Right ventricle myocardium superior (tissue), 1 donor: ENCODE data around the gene IFI27L1. TPM values are rescaled to one million over a fixed set of nuclear protein-coding genes. Genes with fewer than 3 reads are reported as not detected.
"Not testable (repeated sequence)": the region's sequence is repeated elsewhere in the genome, so short reads cannot be mapped to it uniquely, and the experiment has no call there.

ENCODE experiments used
- ATAC-seq: fragments of 200-7000 bp; cut with Tn5 transposase; one replicate; pipeline ENCODE4 v1.9.1; 2020; ENCODE audit warnings: mild to moderate bottlenecking; ENCODE audit not compliant: poor library complexity
- DNase-seq: peaks from one replicate; pipeline ENCODE4 v3.0.0-alpha.2; 2020
- intact Hi-C: fragments of 100-400 bp; cut with DNase I; formaldehyde crosslinking; loops from one replicate; pipeline ENCODE4 v1.11.2; 2022
- total RNA-seq: library from RNA; stranded (reverse); fragmentation: NEBNext Ultra II Directional; extraction: Animal tissue kit (Norgen Biotek cat#: 25700); gene quantifications from one replicate; pipeline ENCODE4 v1.2.1, GENCODE V29; 2021
- donor health status: DM: no; HTN: yes; CAD: no; lungs with severe emphysema.

Gene IFI27L1
- total RNA-seq, 1 donor from 2014 or later = 11.6 TPM

DNA sequence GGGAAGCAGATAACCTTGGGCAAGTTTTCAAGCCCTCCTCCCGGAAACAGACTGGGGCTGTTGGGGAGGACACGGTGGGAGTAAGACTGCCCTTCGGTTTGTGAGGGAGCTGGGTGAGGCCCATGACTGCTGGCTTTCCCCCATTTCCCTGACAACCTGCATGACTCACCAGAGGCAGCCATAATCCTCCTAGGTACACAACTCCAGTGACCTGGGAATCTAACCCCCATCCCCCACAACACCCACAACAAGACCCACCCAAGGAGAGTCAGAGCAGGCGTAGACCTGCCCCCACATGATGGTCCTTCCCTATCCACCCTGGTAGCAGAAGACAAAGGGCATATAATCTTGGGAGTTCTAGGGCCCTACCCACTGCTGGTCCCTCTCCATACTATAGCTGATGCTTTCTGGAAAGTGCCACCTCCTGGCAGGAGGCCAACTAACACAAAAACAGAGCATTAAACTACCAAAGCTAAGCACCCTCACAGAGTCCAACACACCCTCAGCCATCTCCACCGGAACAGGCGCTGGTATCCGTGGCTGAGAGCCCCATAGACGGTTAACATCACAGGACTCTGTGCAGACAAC lies 14.9 kb upstream of the IFI27L1 start:
- DNase-seq (no peak), ATAC-seq (peak; percentile 38)
- intact Hi-C loops = no loop called here

DNA sequence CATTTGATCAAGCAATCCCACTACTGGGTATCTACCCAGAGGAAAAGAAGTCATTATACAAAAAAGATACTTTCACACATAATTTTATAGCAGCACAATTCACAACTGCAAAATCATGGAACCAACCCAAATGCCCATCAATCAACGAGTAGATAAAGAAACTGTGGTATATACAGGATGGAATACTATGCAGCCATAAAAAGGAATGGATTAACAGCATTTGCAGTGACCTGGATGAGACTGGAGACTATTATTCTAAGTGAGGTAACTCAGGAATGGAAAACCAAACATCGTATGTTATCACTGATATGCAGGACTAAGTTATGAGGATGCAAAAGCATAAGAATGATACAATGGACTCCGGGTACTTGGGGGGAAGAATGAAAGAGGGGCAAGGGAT lies 9.0 kb upstream of the IFI27L1 start:
- DNase-seq, intact Hi-C loops, ATAC-seq: not testable (repeated sequence)

DNA sequence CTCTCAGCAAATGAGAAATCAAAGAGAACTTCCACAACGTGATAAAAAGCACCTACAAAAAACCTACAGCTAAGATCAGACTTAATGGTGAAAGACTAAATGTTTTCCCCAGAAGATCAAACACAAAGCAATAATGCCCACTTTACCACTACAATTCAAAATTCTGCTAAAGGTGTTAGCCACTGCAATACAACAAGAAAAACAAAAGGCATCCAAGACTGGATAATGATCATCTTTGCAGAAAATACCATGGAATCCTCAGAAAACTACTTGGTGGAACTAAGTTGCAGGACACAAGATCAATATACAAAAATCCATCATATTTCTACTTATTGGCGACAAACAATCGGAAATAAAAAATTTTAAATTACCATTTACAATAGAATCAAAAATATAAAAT lies 6.6 kb upstream of the IFI27L1 start:
- intact Hi-C loops = no loop called here
- DNase-seq (no peak), ATAC-seq (no peak)

DNA sequence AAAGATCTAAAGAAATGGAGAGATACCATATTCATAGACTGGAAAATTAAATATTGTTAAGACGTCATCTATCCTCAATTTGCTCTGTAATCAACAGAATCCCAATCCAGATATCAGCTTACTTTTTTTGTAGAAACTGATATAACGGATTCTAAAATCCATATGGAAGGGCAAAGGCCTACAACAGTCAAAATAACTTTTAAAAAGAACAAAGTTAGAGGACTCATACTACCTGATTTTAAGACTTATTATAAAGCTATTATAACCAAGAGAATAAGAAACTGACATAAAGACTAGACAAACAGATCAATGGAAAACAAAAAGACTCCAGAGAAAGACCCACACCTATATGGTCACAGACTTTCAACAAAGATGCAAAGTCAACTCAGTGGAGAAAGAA lies 6.1 kb upstream of the IFI27L1 start:
- intact Hi-C loops = no loop called here
- ATAC-seq (no peak), DNase-seq (no peak)

DNA sequence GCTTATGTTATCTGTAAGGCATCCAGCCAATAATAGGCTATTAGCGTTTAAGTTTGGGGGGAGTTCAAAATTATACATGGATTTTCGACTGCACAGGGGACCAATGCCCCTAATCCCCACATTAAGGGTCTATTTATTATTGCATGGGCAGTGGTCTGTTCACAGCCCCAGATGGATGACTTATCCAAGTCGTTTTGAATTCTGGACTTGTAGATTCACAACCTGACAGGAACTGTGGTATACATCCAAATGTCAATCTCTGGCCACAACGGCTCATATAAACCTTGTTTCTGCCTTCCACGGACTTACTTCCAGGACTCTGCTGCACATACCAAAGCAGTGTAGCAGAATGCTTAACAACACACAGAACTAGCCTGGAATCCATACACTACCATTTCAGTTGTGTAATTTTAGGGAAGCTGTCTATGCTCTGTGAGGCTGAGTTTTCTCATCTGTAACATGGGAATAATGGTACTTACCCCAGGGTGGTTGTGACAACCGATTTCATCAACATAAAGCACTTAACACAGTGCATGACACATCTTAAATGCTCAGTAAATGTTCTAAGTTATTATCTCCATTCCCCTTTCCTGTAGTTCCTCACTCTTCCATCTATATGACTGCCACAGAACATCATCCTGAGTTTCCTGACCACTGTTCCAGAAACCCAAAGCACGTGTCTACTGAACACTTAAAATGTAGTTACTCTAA lies 3.8 kb upstream of the IFI27L1 start:
- no peak for DNase-seq
- intact Hi-C loops = no loop called here
- no peak for ATAC-seq

DNA sequence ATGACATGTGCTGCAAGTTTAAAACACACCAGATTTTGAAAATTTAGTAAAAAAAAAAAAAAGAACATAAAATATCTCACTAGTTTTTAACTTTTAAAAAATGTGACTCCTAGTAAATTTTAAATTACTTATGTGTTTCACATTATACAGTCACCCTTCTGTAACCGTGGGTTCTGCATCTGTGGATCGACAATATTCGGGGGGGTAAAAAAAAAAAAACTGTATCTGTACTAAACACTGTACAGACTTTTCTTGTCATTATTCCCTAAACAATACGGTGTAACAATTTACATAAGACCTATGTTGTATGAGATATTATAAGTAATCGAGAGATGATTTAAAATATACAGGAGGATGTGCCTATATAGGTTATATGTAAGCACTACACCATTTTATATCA lies 3.3 kb upstream of the IFI27L1 start:
- intact Hi-C loops = no loop called here
- DNase-seq (no peak), ATAC-seq (no peak)

DNA sequence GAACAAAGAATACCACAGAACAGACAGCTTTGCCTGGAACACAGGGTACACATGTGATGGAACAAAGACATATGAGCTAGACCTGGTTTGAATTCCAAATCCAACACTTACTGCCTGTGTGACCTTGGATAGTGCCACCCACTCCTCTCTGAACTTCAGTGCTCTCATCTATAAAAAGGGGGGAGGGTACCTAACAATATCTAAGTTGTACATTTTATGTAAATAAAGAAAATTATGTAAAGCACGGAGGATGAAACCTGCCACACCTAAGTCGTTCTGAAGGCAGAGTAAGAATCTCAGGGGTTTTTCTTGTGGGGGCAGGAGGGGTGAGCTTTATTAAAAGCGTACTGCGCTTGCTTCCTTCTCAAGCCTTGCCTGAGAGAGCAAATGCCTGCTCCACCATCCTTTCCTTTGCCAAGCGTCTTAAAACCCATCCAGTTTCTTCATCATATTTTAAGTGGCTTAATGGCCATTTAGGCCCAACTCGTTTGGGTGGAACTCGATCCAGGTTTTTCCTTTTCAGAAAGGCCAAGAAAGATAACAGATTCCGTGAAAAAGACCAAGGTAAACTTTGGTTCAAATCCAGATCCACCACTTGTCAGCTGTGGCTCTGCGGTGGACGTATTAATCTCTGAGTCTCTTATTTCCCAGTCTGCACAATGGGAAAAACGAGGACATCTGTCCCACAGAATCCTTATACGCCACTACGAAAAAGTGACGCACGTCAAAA lies 1.1 kb upstream of the IFI27L1 start:
- intact Hi-C loops = loop anchor here (5.0 kb wide), 1 partner anchor 47 kb away; the partner anchor contains the start of gene IFI27L2
- DNase-seq (no peak), ATAC-seq (no peak)

DNA sequence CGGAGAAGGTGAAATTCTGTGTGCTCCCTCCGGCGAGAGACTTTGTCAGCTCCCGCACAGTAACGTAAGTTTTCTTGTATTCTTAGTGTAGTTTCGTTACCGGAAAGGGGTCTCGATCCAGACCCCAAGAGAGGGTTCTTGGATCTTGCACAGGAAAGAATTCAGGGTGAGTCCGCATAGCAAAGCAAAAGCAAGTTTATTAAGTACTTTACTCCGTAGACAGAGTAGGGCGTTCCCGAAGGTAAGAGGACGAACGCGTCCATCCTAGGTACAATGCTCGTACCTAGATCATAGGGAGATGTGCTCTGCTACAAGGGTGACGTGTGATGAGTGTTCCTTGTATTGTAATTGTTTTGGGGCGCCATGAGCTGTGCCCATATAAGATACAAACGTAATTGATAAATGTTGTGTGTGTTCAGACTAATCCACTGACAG lies 293 bp downstream of the IFI27L1 start:
- ATAC-seq (peak; percentile 21), DNase-seq (no peak)
- intact Hi-C loops = loop anchor here (5.0 kb wide), 1 partner anchor 46 kb away; the partner anchor contains the start of gene IFI27L2

DNA sequence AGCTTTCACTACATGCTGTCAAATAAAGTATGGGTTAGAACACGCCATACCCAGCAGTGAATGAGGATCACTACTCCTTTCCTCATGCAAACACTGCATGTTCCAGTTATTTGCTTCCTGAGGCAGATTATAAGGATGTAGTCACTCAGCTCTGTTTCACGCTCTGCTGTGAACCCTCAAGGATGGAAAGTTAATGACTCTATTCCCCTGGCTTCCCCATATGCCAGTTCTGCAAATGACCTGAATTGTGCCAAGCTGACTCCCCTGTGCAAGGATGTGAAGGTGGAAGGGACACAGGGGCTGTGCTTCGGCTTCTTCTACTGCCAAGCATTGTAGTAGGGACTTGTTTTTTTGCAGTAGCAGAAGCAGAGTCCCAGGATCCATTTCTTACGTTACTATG lies 6.8 kb downstream of the IFI27L1 start:
- intact Hi-C loops = no loop called here
- DNase-seq = no peak
- no peak for ATAC-seq

DNA sequence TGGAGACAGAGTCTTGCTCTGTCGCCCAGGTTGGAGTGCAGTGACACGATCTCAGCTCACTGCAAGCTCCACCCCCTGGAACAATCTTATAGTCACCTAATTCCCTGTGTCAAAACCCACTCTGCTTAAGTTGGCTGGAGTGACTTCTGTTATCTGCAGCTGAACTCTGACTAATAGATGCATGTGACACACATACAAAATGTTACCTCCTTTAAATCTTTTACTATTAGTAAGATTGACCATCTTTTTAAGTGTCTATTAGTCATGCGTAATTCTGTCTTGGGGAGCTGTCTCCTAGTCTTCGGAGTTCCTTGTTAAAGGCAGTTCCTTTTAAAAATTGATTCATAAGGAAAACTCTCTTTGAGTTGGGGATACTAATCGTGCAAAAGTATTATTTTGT lies 7.4 kb downstream of the IFI27L1 start:
- no peak for ATAC-seq
- intact Hi-C loops = no loop called here

DNA sequence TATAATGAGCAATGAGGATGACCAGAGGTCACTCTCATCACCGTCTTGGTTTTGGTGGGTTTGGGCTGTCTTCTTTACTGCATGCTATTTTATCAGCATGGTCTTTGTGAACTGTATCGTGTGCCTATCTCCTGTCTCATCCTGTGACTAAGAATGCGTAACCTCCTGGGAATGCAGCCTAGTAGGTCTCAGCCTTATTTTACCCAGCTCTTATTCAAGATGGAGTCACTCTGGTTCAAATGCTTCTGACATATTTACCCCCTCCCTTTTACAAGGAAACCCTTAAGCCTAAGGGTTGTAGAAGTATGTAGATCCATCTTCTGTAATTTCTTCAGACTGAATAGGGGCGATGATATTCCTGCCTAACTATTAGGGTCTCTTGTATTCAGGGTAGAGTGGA lies 8.4 kb downstream of the IFI27L1 start:
- DNase-seq = no peak
- no peak for ATAC-seq
- intact Hi-C loops = no loop called here

More for the DNA sequence above, 7.4 kb downstream of the IFI27L1 start:
- no peak for DNase-seq

DNA sequence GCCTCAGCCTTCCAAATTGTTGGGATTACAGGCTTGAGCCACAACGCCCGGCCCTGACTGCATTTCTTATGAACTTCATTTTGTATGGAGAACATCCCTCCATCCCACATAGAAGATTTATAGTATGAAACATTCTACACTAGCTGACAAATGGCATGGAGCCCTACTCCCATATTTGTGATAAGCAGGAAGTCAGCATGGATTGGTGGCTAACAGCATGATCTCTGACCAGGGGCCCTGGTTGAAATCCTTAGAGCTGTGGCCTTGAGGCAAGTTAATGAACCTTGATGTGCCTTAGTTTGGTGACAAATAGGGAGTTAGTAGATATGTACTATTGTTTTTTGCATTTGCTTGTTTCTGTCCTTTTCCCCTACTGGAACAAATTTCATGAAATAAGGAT lies 12.3 kb downstream of the IFI27L1 start:
- intact Hi-C loops = no loop called here
- ATAC-seq (no peak), DNase-seq (no peak)

DNA sequence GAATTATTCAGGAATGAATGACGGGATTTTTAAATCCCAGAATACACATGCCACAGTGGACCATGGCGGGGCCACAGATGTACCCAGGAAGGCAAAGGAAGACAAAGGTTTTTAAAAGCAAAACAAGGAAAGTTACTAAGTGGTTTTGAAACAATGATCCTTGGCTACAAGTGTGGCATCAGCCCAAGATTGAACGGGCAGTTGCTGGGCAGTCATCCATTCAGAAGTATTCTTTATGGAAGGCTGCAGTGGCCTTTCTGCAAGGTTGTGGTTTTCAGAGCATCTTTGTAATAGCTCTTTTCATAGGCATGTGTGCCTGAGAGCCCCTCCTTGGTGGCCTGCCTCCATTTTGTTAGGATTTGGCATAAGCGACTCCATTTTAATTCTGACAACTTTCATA lies 16.0 kb downstream of the IFI27L1 start:
- DNase-seq = no peak
- intact Hi-C loops = no loop called here
- no peak for ATAC-seq

DNA sequence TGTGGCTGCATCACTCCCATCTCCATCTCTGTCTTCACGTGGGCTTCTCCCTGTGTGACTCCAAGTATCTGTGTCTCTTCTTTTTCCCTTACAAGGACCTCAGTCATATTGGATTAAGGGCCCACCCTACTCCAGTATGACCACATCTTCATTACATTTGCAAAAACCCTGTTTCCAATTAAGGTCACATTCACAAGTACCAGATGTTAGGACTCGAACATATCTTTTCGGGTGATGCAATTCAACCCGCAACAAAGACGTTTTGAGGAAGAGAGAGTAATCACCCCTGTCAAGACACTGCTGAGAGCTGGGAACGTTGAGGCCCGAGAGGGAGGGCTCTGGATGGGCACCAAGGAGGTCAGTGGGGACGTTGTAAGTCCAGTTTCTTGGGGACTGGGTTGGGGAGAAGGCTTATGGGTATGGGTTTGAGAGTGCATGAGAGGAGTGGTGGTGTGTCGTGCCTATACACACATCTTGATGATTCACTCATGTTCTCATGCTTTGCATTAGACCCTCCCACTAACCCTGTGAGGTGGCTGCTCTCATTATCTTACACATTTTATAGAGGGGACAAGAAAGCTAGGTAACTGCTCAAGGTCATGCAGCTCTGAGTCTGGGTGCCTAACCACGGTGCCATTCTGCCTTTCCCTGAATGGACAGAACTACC lies 17.3 kb downstream of the IFI27L1 start:
- intact Hi-C loops = no loop called here
- ATAC-seq = no peak
- no peak for DNase-seq

DNA sequence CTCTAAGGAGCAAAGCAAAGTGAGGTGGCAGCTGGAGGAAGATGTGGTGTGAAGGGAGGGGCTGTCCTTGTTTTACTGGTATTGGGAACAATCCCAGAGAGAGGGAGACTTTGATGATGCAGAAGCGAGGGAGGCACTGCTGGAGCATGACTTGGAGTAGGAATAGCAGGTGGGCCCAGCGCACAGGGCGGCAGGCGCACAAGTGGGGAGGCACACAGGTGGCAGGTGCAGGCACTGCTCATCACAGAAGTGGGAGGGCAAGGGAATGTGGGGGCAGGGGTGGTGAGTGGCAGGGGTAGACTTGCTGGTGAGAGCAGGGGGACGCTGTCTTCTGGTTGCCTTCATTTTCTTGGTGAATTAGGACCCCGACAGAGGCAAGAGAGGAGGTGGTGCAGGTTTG lies 17.9 kb downstream of the IFI27L1 start:
- intact Hi-C loops = no loop called here
- DNase-seq = no peak

DNA sequence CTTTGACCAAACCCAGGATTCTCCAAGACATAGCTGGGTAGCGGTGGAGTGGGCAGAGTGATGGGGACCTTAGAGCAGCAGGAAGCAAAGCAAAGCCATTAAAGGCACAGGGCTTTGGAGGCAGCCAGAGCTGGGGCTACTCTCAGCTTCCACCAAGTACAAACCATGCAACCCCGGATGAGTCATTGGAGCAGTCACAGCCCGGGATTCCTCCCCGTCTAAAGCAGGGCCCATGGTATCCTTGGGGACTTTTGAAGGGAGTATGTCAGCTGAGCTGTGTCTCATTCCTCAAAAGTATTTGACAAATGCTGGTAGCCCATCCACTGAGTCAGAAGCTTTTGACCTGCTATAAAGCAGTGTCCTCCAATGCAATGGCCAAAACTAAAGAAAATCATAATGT lies 19.7 kb downstream of the IFI27L1 start:
- intact Hi-C loops = no loop called here
- ATAC-seq = no peak
- DNase-seq = no peak

More for the DNA sequence above, 17.9 kb downstream of the IFI27L1 start:
- ATAC-seq = no peak

DNA sequence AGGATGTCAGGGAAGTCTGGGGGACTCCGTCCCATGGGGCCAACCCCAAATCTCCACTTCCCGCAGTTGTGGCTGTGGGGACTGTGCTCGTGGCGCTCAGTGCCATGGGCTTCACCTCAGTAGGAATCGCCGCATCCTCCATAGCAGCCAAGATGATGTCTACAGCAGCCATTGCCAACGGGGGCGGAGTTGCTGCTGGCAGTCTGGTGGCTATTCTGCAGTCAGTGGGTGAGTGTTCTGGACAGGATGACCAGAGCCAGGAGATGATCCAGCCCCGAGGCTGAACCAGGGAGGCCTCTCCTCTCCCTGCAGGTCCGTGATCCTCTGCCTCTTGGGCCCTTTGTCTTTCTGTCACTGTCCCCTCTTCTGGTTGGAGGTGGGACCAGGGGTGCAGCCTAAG lies 20.6 kb downstream of the IFI27L1 start:
- ATAC-seq (peak; percentile 36), DNase-seq (no peak)
- intact Hi-C loops = no loop called here

DNA sequence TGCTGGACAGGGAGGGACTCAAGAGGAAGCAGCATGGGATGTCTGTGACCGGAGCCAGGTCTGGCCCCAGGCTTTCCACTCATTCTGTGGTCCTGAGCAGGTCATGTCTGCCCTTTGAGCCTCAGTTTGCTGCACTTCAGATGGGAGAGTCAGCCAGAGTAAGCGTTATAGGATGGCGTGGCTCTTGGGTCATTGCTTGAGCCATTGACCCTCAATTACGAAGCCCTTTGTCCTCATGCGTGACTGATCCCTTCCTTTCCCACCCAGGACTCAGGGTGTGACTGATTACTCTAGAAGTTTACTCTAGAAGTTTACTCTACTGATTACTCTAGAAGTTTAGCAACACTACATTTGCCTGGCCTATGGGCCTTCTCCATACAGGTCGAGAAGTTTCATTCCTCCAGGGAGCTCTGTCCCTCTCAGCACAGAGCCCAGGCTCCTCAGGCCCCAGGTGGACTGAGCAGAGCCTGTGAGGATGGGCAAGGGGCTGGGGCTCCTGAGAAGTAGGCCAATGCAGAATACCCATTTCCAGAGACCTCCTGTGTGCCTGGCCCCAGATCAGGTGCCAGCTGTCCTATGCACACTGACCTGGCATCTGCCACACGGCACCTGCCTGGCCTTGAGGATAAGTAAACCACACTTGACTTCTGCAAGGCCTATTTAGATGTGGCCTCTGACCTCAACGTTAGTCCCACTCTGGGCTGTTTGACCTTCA lies 21.8 kb downstream of the IFI27L1 start:
- intact Hi-C loops = no loop called here
- DNase-seq (no peak), ATAC-seq (no peak)
